Stimulated activated CD8-positive, alpha-beta memory T cell treated with anti-CD3 and anti-CD28 coated beads, Interleukin-4, amount 100 ng/mL, for 24 hours (primary cell): ENCODE results near the gene GYPA.
"Not testable (repeated sequence)": the region's sequence is repeated elsewhere in the genome, so short reads cannot be mapped to it uniquely, and the experiment has no call there.

Experiments used
- DNase-seq: peaks from one replicate; pipeline ENCODE4 v3.0.0-alpha.2; 2020; ENCODE audit warnings: low read depth

GYPA gene

DNA sequence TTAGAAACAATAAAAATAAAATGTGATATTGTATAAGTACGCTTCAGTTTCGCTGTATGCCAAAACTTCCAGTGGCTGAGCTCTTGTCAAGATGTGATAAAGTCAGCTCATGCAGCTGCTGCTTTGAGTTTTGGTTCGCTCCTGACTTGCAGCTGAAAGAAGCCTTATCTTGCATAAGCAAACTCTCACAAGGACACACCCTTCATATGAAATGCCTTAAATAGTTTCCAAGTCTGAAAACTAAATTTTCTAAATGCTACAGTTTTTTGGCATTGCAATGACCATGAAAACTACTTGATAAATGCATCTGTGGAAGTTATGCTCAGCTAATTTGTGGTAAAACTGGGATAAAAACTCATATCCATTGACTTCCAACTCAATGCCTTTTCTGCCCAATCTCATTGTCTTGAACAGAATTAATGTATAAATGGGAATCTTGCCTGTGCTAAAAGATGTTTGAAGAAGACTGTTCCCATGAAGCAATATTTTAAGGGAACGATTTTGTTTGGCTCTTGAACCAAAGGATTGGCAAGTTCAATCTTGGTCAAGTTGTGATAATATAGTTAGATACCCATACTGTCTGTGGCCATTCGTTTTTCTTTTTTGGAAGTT is 11.7 kb downstream of the GYPA start:
- not testable (repeated sequence) for DNase-seq

- not testable (repeated sequence) for DNase-seq
Observed at GRCh38 chr4:144125109-144125508, 15.4 kb downstream of the GYPA start.

DNA sequence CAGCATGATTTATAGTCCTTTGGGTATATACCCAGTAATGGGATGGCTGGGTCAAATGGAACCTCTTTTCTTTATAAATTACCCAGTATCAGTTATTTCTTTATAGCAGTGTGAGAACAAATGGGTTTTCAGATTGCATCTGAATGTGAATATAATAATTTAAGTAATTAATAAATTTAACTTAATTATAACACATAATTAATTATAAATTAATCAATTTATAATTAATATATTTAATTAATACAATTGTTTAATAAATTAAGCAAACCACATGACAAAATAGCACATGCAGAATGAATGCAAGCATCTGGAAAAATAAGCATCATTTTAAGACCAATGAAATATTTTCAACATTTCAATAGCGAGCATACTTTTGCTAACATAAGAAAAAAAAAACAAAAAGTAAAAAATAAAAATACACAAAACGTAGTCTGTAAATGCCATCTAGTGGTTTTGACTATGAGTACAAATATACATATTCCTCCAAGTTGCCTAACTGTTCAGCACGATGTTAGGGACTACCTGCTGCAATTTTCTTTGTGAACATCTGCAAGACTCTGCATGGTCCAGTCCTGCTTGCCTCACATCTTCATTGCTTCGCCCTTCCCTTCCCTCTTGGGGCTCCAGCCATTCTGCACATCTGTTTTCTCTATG is 16.4 kb downstream of the GYPA start:
- not testable (repeated sequence) for DNase-seq

DNA sequence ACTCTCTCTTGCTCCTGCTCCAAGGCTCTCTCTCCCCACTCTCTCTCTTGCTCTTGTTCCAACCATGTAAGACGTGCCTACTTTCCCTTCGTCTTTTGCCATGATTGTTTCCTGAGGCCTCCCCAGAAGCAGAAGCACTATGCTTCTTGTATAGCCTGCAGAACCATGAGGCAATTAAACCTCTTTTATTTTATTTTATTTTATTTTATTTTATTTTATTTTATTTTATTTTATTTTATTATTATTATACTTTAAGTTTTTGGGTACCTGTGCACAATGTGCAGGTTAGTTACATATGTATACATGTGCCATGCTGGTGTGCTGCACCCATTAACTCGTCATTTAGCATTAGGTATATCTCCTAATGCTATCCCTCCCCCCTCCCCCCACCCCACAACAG is 17.2 kb downstream of the GYPA start:
- not testable (repeated sequence) for DNase-seq

DNA sequence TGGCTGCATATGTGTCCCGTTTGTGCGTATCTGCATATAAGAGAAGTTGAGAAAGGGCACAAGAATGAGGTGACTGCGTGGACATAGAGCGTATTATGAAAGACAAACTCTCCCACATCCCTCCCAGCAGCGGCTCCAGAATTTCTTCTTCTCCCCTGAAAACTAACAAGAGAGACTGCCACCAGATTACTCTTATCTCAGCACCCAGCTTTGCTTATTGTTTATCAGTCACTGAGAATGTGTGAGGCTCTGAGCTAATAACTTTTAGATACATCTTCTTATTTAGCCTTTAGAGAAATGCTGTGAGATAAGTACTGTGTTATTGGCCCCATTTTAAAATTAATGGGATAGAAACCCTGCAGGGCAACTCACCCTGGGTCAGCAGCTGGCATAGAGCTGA is 20.8 kb downstream of the GYPA start:
- not testable (repeated sequence) for DNase-seq

- no peak for DNase-seq
Observed at GRCh38 chr4:144115519-144115918, 25.0 kb downstream of the GYPA start.

- no peak for DNase-seq
Observed at GRCh38 chr4:144113546-144113945, 27.0 kb downstream of the GYPA start.

DNA sequence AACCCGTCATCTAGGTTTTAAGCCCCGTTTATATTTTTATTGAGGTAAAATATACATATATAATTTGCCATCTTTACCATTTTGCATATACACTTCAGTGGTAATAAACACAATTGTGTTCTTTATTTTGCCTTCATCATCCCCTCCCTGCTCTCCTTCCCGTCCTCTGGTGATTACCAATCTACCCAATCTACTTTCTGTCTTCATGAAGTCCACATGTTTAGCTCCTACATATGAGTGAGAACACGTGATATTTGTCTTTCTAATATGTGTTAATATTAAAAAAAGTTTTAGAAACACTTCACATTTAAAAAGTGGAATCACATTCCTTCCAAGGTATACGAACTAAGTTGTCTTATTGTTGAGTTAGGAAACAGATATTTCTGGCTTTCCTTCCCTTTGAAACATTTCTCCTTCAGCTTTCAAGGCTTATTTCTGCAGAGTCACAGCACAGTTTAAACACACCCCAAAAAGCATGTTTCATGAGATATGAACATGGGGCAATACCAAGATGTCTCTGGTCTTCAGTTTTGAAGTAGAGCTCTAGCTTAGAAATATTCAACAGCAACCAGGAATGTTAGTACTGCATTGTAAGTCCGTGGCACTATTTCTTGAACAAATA is 35.9 kb downstream of the GYPA start:
- DNase-seq: no peak

DNA sequence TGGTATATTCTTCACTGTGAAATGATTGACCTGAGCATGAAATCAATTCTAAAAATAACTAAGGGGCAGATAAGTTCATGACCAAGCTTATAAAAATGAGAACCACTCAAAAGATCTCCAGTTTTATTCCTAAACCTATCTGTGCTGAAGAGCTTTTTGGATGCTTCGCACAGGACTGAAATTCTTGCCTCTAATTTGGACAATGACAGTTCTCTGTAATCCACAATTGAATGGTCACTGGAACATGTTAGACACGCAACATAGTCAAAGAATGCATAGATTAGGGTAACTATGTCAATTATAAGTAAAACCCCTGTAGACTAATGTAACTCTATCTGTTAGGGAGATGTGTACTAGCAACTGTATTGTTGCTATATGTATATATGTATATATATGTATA is 42.7 kb downstream of the GYPA start:
- not testable (repeated sequence) for DNase-seq

DNA sequence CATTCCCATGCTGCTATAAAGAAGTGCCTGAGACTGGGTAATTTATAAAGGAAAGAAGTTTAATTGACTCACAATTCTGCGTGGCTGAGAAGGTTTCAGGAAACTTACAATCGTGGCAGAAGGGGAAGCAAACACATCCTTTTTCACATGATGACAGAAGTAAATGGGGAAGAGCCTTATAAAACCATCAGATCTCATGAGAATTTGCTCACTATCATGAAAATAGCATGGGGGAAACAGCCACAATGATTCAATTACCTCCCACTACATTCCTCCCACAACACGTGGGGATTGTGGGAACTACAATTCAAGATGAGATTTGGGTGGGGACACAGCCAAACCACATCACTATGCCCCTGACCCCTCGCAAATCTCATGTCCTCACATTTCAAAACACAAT is 46.5 kb downstream of the GYPA start:
- DNase-seq: not testable (repeated sequence)

DNA sequence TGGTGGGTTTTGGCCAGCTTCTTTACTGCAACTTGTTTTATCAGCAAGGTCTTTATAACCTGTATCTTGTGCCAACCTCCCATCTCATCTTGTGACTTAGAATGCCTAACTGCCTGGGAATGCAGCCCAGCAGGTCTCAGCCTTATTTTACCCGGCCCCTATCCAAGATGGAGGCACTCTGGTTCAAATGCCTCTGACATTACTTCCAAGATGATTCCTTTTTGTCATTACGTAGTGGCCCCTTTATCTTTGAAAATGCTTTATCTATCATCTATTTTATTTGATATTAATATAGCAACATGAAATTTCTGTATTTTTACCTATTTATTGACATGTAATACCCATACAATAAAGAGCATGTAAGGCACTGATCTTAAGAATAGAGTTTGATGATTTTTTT is 49.3 kb downstream of the GYPA start:
- DNase-seq: not testable (repeated sequence)

DNA sequence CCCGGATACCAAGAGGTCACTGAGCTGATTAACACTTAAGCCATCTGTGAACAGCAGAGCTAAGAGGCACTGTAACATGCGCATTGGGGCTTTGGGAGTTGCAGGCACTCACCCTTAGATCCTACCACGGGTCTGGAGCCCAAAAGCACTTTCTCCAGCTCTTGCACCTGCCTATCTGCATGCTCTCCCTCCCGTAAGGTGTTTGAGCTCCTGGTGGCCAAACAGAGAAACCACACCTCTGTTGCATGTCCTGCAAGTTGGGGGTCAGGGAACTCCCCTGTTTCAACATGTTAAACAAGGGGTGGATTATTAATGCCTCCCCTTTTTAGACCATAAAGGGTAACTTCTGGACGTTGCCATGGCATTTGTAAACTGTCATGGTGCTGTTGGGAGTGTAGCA is 49.8 kb downstream of the GYPA start:
- DNase-seq: no peak

DNA sequence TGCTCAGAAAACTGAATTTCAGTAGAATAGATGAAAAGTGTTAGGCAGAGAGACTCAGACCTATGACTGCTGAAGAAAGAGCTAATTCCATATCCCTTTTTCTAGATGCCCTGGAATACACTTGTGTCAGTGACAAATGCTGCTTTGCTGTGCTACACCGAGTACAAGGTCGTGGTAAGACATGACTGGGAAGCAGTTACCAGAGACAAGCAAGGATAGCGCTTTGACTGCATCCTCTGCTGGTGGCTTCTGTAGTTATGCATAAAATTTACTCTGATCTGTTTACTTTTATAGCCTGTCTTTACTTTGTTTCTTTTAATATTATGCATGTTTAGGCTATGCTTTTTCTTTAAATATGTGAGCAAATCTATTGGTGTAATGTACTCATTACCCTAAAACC is 58.5 kb downstream of the GYPA start:
- DNase-seq: not testable (repeated sequence)

GRCh38 chr4:144080135-144080534 is 60.4 kb downstream of the GYPA start:
- DNase-seq: not testable (repeated sequence)

DNA sequence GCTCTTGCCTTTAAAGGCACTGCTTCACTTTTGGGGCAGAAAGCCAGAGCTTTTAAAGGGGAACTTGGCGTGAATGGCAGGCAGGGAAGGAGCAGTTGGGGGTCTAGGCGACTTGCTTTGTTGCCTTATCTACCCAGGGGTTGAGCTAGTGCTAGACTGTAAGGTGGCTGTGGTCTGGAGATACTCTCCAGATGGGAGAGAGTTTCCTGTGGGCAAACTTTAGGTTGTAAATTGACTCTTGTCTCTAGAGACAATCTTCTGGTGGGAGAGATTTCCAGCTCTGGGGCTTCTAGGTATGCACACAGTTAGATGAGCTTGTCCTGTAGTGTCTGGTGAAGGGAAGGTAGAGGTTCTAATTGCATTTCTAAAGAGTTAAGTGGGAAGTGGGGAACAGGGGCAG is 61.8 kb downstream of the GYPA start:
- not testable (repeated sequence) for DNase-seq

GRCh38 chr4:144061556-144061955 is 79.0 kb downstream of the GYPA start:
- not testable (repeated sequence) for DNase-seq

- DNase-seq: not testable (repeated sequence)
Observed at GRCh38 chr4:144060234-144060859, 80.2 kb downstream of the GYPA start.
